IMR-90 (cell line): ENCODE results near the gene VAC14. TPM values are rescaled to one million over a fixed set of nuclear protein-coding genes. Genes with fewer than 3 reads are reported as not detected.
A peak's percentile ranks its signal among the peaks of the same experiment; 100 is the strongest.

Source experiments
- ATAC-seq: fragments of 200-7000 bp; cut with Tn5 transposase; 2 replicates; pipeline ENCODE4 v1.9.1; 2020; ENCODE audit warnings: low read depth, mild to moderate bottlenecking, moderate library complexity
- BruUV-seq: library from RNA; stranded (reverse); fragments of 400-500 nt; replicated peaks from 2 replicates; lab custom pipeline; 2021; lab: Mats Ljungman, UMichigan
- CTCF ChIA-PET: fragments of 300-600 bp; formaldehyde crosslinking; extraction: SDS; loops from one replicate; lab custom pipeline; 2021; ENCODE audit warnings: antibody characterized with exemption; lab: Yijun Ruan, JAX
- POLR2A ChIA-PET: fragments of 300-600 bp; sonication (Branson Sonifier 250); formaldehyde crosslinking; loops from one replicate; lab custom pipeline; 2022; ENCODE audit warnings: antibody characterized with exemption; ENCODE audit not compliant: unreplicated experiment; lab: Charles Lee
- DNase-seq: peaks from one replicate; pipeline ENCODE4 v3.0.0; 2013
- H2AFZ ChIP-seq: replicated peaks from 2 replicates; pipeline ENCODE3; 2013; ENCODE audit warnings: low read length, mild to moderate bottlenecking; ENCODE audit not compliant: poor library complexity
- H2AK5ac ChIP-seq: 2 replicates; pipeline ENCODE4 v1.6.1; 2013; ENCODE audit warnings: low read depth, low read length, inconsistent platforms
- H2AK9ac ChIP-seq: replicated peaks from 2 replicates; pipeline ENCODE3; 2013; ENCODE audit warnings: mild to moderate bottlenecking, low read depth, low read length, moderate library complexity; ENCODE audit not compliant: poor library complexity
- H2BK120ac ChIP-seq: 2 replicates; pipeline ENCODE4 v1.6.1; 2013; ENCODE audit warnings: low read depth, low read length, inconsistent platforms
- H2BK15ac ChIP-seq: 3 replicates; pipeline ENCODE4 v1.6.1; 2013; ENCODE audit warnings: low read depth, low read length, inconsistent platforms
- H2BK20ac ChIP-seq: 2 replicates; pipeline ENCODE4 v1.6.1; 2013; ENCODE audit warnings: low read depth, mild to moderate bottlenecking, inconsistent platforms, low read length, moderate library complexity
- H2BK5ac ChIP-seq: 2 replicates; pipeline ENCODE4 v1.6.1; 2013; ENCODE audit warnings: mild to moderate bottlenecking, low read depth, low read length, inconsistent platforms; ENCODE audit not compliant: poor library complexity, severe bottlenecking
- H3K14ac ChIP-seq: replicated peaks from 2 replicates; pipeline ENCODE4 v1.6.1; 2013; ENCODE audit warnings: low read depth, low read length, inconsistent platforms
- H3K18ac ChIP-seq: 2 replicates; pipeline ENCODE4 v1.6.1; 2013; ENCODE audit warnings: low read depth, low read length, control low read depth
- H3K23ac ChIP-seq: 2 replicates; pipeline ENCODE4 v1.6.1; 2013; ENCODE audit warnings: low read depth, low read length, inconsistent platforms
- H3K27ac ChIP-seq: 2 replicates; pipeline ENCODE4 v1.5.1; 2013; ENCODE audit warnings: mild to moderate bottlenecking, control low read depth, low read length; ENCODE audit not compliant: insufficient read depth
- H3K27me3 ChIP-seq: 2 replicates; pipeline ENCODE4 v1.6.1; 2013; ENCODE audit warnings: low read length; ENCODE audit not compliant: control insufficient read depth, insufficient read depth
- H3K36me3 ChIP-seq: 2 replicates; pipeline ENCODE4 v1.6.1; 2013; ENCODE audit warnings: low read length, mixed read lengths; ENCODE audit not compliant: control insufficient read depth, insufficient read depth
- H3K4ac ChIP-seq: 2 replicates; pipeline ENCODE4 v1.6.1; 2013; ENCODE audit warnings: low read depth, low read length, inconsistent platforms
- H3K4me1 ChIP-seq: 2 replicates; pipeline ENCODE4 v1.6.1; 2013; ENCODE audit warnings: low read length, mixed read lengths; ENCODE audit not compliant: control insufficient read depth, insufficient read depth
- H3K4me2 ChIP-seq: 2 replicates; pipeline ENCODE4 v1.6.1; 2013; ENCODE audit warnings: low read depth, mild to moderate bottlenecking, control low read depth, low read length, moderate library complexity
- H3K4me3 ChIP-seq: 2 replicates; pipeline ENCODE4 v1.5.1; 2013; ENCODE audit warnings: low read depth, mild to moderate bottlenecking, control low read depth, low read length, moderate library complexity; ENCODE audit not compliant: insufficient read depth
- H3K56ac ChIP-seq: 2 replicates; pipeline ENCODE4 v1.6.1; 2013; ENCODE audit warnings: low read length, inconsistent platforms; ENCODE audit not compliant: insufficient read depth; ENCODE audit errors: extremely low read depth
- H3K79me1 ChIP-seq, 2 experiments: 2 replicates each; pipeline ENCODE4 v1.6.1; 2013; ENCODE audit warnings: low read length in 2 of 2, inconsistent platforms in 1 of 2, low read depth in 1 of 2
- H3K9ac ChIP-seq: 2 replicates; pipeline ENCODE4 v1.6.1; 2013; ENCODE audit warnings: low read depth, low read length, control low read depth
- H3K9me1 ChIP-seq: 2 replicates; pipeline ENCODE4 v1.6.1; 2013; ENCODE audit warnings: low read length, inconsistent platforms; ENCODE audit not compliant: insufficient read depth
- H3K9me3 ChIP-seq: 2 replicates; pipeline ENCODE4 v1.6.1; 2013; ENCODE audit warnings: low read length; ENCODE audit not compliant: control insufficient read depth, insufficient read depth
- H4K20me1 ChIP-seq: 2 replicates; pipeline ENCODE4 v1.6.1; 2013; ENCODE audit warnings: low read length, inconsistent platforms; ENCODE audit not compliant: insufficient read depth
- H4K5ac ChIP-seq: 2 replicates; pipeline ENCODE4 v1.6.1; 2013; ENCODE audit warnings: mild to moderate bottlenecking, low read depth, low read length, control low read depth
- H4K8ac ChIP-seq, 2 experiments: 2 replicates each; pipeline ENCODE4 v1.6.1; 2013; ENCODE audit warnings: low read depth in 2 of 2, low read length in 2 of 2, control low read depth in 1 of 2, inconsistent platforms in 1 of 2
- H4K91ac ChIP-seq: 2 replicates; pipeline ENCODE4 v1.6.1; 2013; ENCODE audit warnings: low read depth, low read length, inconsistent platforms; ENCODE audit not compliant: insufficient read depth
- MAFK ChIP-seq: IDR thresholded peaks from 2 replicates; pipeline ENCODE4 v1.6.1; 2012; ENCODE audit warnings: low read depth, low read length, improper control_type of control experiment
- WGBS, 2 experiments: methylation state at CpG; one replicate each; pipeline versions ENCODE4 v1.1.5 to v1.1.7; 2013; ENCODE audit warnings: missing lambda C conversion rate in 2 of 2; ENCODE audit not compliant: insufficient read length in 1 of 2; ENCODE audit errors: extremely low coverage in 2 of 2; 5-methylcytosine and 5-hydroxymethylcytosine counted together
- dilution Hi-C: fragments of 300-500 bp; cut with HindIII; formaldehyde crosslinking; loops from one replicate; pipeline ENCODE4 v1.14.3; 2018; ENCODE audit warnings: low sequenced_read_pairs; ENCODE audit not compliant: unreplicated experiment
- in situ Hi-C: fragments of 300-500 bp; cut with MboI; formaldehyde crosslinking; loops from 3 replicates; pipeline ENCODE4 v1.14.3; 2019; ENCODE audit warnings: low sequenced_read_pairs, inconsistent platforms, mixed read lengths
- intact Hi-C: fragments of 100-400 bp; cut with micrococcal nuclease; formaldehyde crosslinking; loops from 2 replicates; pipeline ENCODE4 v1.10.0; 2022
- polyA plus RNA-seq, 3 experiments: library from polyadenylated mRNA; depleted of rRNA; stranded (reverse); fragments of >200 nt; gene quantifications; 2 replicates each; pipeline ENCODE4 v1.2.3, GENCODE V29; 2012; ENCODE audit warnings: low replicate concordance in 1 of 3
- total RNA-seq: library from RNA; depleted of rRNA; stranded (reverse); fragments of >200 nt; gene quantifications from 2 replicates; pipeline ENCODE4 v1.2.3, GENCODE V29; 2012
- TF ChIP-seq, protein P1 (sequence below): fragments of 150-350 bp; IDR thresholded peaks from 2 replicates; pipeline ENCODE4 v1.6.1; 2017; ENCODE audit warnings: mild to moderate bottlenecking, antibody characterized with exemption, low read length, low read depth

VAC14 gene
- total and polyA plus RNA-seq, 2 of the 4 experiments (the other 2 are of a cell fraction), result 21.1 to 40.2 TPM

DNA sequence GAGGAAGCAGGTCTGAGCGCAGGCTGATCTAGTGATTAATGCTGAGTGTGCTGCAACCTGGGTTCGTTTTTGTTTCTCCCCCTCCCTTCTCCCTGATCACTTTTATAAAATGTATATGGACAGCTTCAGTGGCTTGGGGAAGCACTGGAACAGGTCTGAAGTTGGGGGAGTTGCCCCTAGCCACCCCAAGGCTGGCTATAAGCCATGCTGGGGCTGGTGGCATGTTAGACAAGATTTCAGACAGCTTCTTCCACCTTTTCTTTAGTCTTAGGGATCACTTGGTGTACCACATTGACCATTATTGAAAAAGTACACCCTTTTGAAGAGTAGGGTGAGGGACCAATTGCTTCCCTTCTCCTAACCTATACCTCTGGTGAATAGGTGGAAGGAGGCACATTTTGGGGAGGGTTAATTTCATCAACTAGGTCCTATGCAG is 3.8 kb upstream of the VAC14 start:
- H3K9me3 ChIP-seq, result peaks cover 5% of the 10 kb centered on the region; the same call in 1 of the 2 replicates
- H2BK120ac ChIP-seq, result peak overlapping the region; percentile 97
- peak overlapping the region; percentile 92 for H4K5ac ChIP-seq
- no peaks in the 10 kb centered on the region for H4K20me1 ChIP-seq
- ATAC-seq, result no peak
- peak; percentile 42; the same call in 1 of the 2 replicates for TF ChIP-seq MAFK
- TF ChIP-seq, protein P1, sequence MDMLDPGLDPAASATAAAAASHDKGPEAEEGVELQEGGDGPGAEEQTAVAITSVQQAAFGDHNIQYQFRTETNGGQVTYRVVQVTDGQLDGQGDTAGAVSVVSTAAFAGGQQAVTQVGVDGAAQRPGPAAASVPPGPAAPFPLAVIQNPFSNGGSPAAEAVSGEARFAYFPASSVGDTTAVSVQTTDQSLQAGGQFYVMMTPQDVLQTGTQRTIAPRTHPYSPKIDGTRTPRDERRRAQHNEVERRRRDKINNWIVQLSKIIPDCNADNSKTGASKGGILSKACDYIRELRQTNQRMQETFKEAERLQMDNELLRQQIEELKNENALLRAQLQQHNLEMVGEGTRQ, result no peak
- H3K79me1 ChIP-seq, result peaks cover 6 to 12% of the 10 kb centered on the region in 2 experiments; a peak in 3 of 4 replicates
- H3K36me3 ChIP-seq, result no peaks in the 10 kb centered on the region
- peak overlapping the region; percentile 74; the same call in 1 of the 2 replicates for H2AK5ac ChIP-seq
- H2AK9ac ChIP-seq, result peak overlapping the region; percentile 67
- peak overlapping the region; percentile 22; the same call in 1 of the 2 replicates for H3K56ac ChIP-seq
- peak overlapping the region; percentile 78 for H3K27ac ChIP-seq
- no peaks in the 10 kb centered on the region; the same call in 1 of the 2 replicates for H3K27me3 ChIP-seq
- H3K4me2 ChIP-seq, result peak overlapping the region; percentile 75; the same call in 1 of the 2 replicates
- H3K4ac ChIP-seq, result peak overlapping the region; percentile 91
- no peak for DNase-seq
- peak overlapping the region; percentile 64; the same call in 1 of the 2 replicates for H3K9ac ChIP-seq
- WGBS, 2 experiments, result no CpG with 5 or more reads among the region's 2 CpGs
- H3K4me3 ChIP-seq, result peak overlapping the region; percentile 25; the same call in 1 of the 2 replicates
- ChIA-PET POLR2A (no interaction called here), CTCF (no interaction called here)
- H3K14ac ChIP-seq, result peak overlapping the region; percentile 93
- in situ Hi-C loops (no loop called here), intact Hi-C loops (loop anchor here (5.0 kb wide), 1 partner anchor 553 kb away; the partner anchor contains the start of gene CALB2), dilution Hi-C loops (no loop called here)
- H2BK15ac ChIP-seq, result peak overlapping the region; percentile 82; the same call in 1 of the 3 replicates
- peak overlapping the region; percentile 94; the same call in 1 of the 2 replicates for H3K18ac ChIP-seq
- no TSS peak for BruUV-seq
- peak overlapping the region; percentile 62 for H4K91ac ChIP-seq
- peak overlapping the region; percentile 92 to 94 for H4K8ac ChIP-seq
- H3K23ac ChIP-seq, result peak overlapping the region; percentile 95; the same call in 1 of the 2 replicates
- peak overlapping the region; percentile 99 for H2BK5ac ChIP-seq
- H3K9me1 ChIP-seq, result peaks cover 10% of the 10 kb centered on the region
- H3K4me1 ChIP-seq, result peaks cover 11% of the 10 kb centered on the region; the same call in 1 of the 2 replicates
- peak overlapping the region; percentile 85 for H2AFZ ChIP-seq
- H2BK20ac ChIP-seq, result peak overlapping the region; percentile 97
